ENCODE results near the gene POLDIP2.

POLDIP2 gene

DNA sequence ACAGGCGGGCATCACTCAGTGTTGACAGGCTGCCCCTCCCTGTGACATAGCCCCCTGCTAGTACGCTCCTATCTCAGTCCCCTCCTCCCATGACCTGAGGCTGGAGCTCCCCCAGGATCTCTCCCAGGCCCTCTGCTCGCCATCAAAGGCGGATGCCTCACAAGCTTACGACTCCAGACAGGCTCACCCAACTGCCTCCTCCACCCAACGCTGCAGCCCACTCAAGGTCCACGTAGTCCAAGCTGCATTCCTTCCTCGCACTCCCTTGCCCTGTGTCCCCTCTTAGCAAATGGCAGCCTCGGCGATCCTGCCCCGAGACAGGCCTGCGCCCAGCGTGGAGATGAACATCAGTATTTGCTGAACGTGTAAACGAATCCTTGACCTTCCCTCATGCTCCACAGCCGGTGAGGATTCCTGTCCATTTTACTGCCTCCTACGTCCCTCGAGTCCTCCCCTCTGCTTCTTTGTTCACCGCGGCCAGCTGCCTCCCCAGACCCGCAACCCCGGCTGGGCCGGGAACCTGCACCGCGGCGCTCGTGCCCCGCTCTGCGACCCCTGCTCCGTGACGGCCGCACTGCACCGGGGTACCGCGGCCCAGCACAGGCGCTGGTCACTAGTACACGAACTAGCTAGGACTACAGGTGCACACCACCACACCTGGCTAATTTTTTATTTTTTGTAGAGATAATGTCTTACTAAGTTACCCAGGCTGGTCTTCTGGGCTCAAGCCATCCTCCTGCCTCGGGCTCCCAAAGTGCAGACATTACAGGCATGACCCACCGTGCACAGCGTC, 39.2 kb downstream of the POLDIP2 start:
- DNase-seq (ENCODE audit: low spot score), result no peak
- TF ChIP-seq, protein P1, sequence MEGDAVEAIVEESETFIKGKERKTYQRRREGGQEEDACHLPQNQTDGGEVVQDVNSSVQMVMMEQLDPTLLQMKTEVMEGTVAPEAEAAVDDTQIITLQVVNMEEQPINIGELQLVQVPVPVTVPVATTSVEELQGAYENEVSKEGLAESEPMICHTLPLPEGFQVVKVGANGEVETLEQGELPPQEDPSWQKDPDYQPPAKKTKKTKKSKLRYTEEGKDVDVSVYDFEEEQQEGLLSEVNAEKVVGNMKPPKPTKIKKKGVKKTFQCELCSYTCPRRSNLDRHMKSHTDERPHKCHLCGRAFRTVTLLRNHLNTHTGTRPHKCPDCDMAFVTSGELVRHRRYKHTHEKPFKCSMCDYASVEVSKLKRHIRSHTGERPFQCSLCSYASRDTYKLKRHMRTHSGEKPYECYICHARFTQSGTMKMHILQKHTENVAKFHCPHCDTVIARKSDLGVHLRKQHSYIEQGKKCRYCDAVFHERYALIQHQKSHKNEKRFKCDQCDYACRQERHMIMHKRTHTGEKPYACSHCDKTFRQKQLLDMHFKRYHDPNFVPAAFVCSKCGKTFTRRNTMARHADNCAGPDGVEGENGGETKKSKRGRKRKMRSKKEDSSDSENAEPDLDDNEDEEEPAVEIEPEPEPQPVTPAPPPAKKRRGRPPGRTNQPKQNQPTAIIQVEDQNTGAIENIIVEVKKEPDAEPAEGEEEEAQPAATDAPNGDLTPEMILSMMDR (IDR thresholded peaks at IDR 0.05; ENCODE audit: extremely low read depth, missing control alignments), result no peak

DNA sequence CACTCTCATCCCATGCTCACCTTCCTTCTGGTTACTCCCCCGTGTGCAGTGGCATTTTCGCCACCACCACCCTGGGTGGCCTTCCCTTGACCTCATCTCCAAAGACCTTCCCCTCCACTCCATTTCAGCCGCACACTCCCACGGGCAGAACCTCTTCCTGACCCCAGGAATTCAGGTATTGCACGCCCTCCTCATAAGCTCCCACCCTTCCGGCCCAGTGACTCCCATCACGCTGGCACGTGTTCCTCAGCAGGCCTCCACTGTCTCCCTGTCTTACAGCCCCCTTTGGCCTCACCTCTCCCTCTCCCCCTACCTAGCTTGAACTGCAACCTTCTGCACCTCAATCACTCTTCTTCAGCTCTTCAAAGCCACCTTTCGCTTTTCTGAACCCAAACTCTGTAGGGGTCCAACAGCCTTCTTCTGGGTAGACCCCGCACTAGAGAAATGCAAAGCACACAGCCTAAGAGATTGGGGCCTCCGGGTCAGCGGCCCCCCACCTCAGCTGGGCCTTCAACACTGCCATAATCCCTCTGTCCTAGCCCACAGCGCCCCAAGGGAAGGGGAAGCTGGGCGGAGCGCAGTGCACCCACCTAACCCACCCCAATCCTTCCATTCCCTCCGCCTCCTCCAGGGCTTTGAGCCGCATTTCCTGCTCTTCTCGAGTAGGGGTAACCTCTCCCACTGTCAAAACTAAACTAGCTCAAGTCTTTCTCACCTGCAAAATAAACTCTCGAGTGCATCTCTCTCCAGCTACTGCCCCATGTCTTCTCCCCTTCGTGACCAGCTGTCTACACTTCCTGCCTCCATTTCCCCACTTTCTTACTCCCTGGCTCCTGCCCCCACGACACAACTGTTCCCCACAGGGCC, 40.0 kb downstream of the POLDIP2 start:
- TF ChIP-seq, protein P1 (IDR thresholded peaks at IDR 0.05; ENCODE audit: extremely low read depth, missing control alignments), result no peak
- no peak for DNase-seq (ENCODE audit: low spot score)

DNA sequence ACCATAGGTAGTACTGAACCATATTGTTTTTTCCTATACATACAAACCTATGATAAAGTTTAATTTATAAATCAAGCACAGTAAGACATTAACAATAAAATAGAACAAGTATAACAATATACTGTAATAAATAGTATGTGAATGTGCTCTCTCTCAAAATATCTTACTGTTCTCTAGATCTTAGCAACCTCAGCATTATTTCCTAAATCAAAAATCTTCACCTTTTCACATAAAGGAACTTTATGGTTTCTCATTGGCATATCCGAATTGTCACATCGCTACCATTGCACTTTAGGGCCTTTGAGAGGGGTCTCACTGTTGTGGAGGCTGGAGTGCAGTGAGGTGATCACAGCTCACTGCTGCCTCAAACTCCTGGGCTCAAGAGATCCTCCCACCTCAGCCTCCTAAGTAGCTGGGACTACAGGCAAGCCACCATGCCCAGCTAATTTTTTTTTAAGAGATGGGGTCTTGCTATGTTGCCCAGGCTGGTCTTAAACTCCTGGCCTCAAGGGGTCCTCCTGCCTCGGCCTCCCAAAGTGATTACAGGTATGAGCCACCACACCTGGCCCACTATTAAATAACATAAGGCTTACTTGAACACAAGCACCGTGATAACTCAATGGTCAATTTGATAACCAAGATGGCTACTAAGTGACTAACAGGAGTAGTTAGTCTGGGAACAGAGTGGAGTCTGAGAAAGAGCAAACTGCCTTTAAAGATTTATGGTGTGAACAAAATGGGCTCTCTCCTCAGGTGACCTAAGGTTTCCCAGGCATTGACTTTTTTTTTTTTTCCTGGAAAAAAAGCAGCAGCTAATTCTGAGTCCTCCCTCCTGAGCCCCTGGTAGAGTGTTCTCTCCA, 41.3 kb downstream of the POLDIP2 start:
- TF ChIP-seq, protein P1 (IDR thresholded peaks at IDR 0.05; ENCODE audit: extremely low read depth, missing control alignments), result no peak

DNA sequence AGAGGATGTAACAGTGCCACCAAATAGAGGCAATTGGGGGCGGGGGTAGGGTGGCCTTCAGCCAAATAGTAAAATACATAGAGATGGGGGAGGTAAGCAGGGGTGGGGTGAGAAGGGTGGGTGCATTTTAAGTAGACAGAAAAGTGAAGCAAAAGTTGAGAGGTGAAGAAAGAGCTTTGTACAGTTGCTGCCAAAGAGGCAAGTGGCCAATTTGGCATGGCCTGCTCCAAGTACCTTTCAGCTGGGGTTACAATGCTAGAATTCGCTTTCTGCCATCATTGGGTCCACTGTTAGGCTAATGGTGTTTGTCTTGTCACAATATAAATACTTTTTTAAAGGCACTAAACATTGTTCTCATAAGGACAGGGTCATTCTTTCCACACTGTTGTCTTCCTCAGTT, 43.5 kb downstream of the POLDIP2 start:
- no peak for DNase-seq (ENCODE audit: low spot score)
- TF ChIP-seq, protein P1 (IDR thresholded peaks at IDR 0.05; ENCODE audit: extremely low read depth, missing control alignments), result no peak

More for the DNA sequence above, 41.3 kb downstream of the POLDIP2 start:
- DNase-seq (ENCODE audit: low spot score), result no peak

DNA sequence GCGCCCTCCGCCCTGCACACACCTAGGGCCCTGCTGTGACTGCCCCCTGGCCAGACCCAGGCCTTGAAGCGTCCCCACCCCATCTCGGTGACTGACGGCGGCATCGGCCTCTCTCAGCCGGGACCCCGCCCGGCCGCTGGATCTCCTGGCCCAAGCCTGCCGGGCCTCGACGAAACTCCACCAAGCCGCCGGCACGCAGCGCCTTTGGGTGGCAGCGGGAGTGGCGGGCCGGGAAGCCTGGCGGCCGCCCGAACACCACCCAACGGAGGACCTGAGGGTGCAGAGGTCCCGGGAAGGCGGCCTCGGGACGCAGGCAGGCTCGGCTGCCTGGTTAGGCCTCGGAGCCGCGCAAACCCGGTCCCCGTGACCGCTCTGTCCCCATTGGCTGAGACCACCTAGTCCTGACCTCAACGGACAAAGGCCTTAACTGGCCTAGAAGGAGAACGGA, 50.3 kb downstream of the POLDIP2 start:
- TF ChIP-seq, protein P1 (IDR thresholded peaks at IDR 0.05; ENCODE audit: extremely low read depth, missing control alignments), result no peak
- no peak for DNase-seq (ENCODE audit: low spot score)

DNA sequence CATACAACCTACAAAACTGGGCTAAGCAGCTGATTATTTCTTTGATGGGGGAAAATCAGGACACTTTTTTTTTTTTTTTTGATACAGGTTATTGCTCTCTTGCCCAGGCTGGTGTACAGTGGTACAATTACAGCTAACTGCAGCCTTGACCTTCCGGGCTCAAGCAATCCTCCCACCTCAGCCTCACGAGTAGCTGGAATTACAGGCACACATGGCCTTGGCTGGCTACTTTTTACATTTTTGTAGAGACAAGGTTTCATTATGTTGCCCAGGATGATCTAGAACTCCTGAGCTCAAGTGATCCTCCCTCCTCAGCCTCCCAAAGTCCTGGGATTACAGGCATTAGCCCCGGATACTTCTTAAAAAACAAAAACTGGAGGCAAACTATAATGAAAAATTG, 58.9 kb downstream of the POLDIP2 start:
- no peak for DNase-seq (ENCODE audit: low spot score)
- TF ChIP-seq, protein P1 (IDR thresholded peaks at IDR 0.05; ENCODE audit: extremely low read depth, missing control alignments), result no peak
